GM19324 (cell line): ENCODE measurements around the gene CTBP2.

Experiments
- ATAC-seq: cut with Tn5 transposase; IDR thresholded peaks from one replicate; pipeline ENCODE4 v1.9.1; 2021; ENCODE audit warnings: mild to moderate bottlenecking, moderate library complexity; ENCODE audit not compliant: unreplicated experiment, low FRiP score

The CTBP2 gene

GRCh38 chr10:125129076-125129458 is 31.3 kb downstream of the CTBP2 start:
- no peak for ATAC-seq

GRCh38 chr10:125128397-125129075 is 31.8 kb downstream of the CTBP2 start:
- no peak for ATAC-seq

DNA sequence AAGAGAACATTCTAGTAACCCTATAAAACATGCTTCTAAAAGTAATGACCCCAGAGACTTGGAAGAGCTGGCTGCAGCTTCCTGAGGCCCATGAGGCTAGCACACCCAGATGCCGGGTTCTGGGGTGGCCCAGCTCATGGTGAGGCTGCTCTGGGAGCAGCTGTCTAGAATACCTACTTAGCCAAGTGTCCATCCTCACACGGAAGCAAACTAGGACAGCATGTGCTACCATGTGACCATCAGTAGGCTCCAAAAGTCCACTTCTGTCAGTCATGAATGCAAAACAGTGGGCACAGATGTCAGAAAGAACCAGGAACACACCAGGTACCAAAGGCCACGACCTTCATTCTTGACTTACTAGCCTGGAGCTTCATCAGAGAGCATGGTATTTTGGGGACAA is 32.4 kb downstream of the CTBP2 start:
- no peak for ATAC-seq

- ATAC-seq = no peak
Measured at GRCh38 chr10:125127110-125127509, 33.3 kb downstream of the CTBP2 start.

DNA sequence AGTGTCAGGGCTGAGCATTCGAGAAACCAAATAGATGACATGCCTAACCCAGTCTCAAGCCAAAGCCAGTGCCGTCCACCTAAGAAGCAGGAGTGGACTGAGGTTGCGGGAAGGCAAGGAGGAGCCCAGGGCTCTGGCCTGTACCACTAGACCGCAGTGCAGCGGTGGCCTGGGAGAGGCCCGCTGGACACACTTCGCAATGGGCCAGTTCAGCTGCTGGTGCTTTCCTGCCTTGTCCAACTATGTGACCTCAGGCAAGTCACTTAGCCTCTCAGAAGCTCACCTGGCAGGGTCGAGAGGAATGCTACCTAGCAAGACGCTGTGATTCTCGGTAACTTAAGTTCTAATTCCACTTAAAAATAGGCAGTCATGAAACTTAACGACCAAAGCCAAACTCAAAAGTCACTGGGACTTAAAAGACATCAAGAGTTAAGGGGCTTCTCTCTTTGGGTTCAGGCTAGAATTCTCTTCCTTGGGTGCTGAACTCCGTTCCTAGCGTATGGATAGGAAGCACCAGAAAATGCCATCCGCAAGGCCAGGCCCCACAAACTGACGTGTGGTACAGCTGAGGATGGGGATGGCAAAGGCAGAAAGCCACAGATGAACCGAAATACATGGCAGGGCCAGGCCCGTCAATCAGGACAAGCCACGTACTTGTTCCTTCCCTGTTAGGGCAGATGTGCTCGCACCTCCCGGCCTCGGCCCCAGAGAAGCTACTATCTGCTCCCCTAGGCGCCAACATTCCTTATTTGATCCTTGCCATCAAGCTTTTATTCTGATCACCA is 34.2 kb downstream of the CTBP2 start:
- no peak for ATAC-seq

DNA sequence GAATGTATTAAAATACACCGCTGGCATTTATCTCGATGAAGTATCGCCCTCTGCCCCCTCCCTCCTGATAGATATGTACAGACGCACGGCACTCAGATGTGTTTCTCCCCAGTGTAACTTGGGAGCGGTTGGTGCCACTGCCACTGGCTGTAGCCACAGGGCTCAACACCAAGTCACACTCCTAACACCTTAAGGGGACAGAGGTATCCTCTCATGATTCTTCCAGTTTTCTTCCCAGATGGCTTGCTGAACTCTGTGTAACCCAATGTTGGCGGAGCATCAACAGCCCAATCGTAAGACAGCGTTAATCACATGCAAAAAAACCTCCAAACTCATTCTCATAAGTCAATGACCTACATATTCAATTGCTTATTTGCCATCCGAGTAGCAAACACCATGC is 35.5 kb downstream of the CTBP2 start:
- no peak for ATAC-seq

GRCh38 chr10:125124115-125124487 is 36.3 kb downstream of the CTBP2 start:
- ATAC-seq = no peak

DNA sequence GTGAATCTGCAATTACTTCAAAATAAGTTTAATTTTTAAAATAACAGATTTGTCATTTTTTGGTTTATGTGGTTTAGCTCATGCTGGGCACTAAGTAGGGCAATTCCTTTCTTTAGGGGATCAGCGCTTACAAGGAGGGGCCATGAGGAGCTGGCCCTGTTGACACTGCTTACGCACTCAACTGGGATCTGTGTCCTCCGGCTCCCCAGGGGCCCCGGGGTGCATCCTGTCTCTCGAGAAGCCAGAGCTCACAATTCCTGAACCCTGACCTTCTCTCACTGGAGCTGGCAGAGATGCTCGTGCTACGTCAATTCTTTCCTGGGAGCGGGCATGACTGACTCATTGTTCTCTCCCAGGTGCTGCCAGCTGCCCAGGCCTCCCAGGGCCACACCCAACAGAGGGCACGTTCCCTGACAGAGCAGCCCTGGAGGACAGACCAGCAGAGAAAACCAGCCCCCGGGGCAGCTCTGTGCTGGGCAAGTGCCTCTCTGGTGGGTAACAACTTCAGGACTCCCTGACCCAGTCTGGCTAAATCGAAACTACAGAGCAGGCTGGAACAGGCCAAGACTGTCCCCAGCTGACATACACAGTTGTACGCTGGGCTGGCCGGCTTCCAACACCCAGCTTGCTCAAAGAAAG is 36.8 kb downstream of the CTBP2 start:
- ATAC-seq = no peak

DNA sequence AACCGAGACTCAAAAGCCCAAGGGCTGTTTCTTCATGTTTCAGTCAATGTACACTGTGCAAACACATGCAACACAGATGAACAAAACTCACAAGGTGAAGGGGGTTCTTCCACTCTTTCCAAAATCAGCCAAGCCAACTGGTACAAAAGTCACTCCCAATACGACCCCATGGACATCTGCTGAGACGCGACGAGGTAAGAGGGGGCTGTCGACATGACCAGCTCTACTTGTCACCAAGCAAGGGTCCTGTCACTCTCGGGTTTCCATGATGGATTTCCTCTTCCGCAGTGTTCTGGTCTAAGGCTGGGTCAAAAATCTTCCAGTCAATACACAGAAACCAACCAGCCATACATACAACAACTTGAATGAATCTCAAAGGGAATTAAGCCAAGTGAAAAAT is 37.8 kb downstream of the CTBP2 start:
- no peak for ATAC-seq

- no peak for ATAC-seq
Measured at GRCh38 chr10:125121003-125121402, 39.4 kb downstream of the CTBP2 start.

GRCh38 chr10:125120053-125120710 is 40.2 kb downstream of the CTBP2 start:
- ATAC-seq = no peak

- no peak for ATAC-seq
Measured at GRCh38 chr10:125118701-125119100, 41.7 kb downstream of the CTBP2 start.

DNA sequence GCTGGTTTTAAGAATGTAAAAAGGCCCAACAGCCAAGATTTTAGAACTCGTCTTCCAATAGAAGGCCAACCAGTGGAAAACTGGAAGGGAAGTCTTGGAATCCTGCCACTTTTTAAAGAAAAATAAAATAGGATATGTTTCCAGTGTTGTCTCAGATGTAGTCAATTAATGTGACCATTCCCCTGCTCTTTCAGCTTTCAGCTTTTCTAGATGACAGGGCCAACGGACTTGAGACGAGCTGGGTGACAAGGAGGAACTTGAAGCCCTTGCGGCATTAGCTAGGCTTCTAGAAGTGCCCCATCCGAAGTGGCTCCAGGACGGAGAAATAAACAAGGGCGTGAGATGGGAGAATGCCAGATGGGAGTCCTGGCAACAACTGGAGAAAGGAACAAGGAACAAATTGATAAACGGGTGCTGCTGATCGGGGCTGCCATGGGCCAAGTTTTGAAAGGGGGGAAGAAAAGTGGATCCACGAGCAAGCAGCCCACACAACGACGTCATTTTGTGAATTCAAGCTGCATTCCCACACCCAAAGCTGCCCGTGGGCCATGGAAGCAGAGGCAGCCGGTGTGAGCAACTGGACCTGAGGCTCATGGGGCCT is 42.3 kb downstream of the CTBP2 start:
- ATAC-seq = no peak

DNA sequence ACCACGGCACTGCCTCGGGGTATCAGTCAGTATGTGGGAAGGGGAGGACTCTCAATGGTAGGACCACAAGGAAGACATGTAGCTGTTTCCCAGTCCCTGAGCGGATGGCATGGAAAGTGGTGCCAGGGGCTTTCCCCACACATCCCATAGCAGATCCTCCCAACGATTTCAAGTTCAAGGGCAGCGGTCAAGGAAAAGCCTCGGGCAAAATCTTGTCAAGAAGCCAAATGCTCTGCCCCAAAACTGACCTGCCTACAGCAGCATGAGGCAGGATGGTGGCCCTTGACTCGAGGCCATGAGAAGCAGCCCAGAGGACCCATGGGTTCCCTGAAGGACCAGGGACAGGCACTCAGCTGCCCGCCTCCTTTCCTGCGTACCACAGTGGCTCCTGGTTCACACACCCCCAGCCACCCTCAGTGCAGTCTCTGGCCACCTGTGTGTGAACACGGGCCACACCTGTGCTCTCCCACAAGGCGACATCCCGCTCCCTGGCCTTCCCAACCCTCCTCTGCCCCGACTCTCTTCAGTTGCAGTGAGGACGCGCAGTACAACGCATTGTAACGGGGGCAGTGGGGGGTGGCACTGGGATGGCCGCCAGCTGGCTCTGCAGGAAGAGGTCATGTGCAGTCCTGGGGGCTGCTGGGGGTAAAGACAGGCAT is 43.6 kb downstream of the CTBP2 start:
- ATAC-seq = no peak

- ATAC-seq = no peak
Measured at GRCh38 chr10:125116041-125116649, 44.2 kb downstream of the CTBP2 start.

GRCh38 chr10:125115409-125115808 is 45.0 kb downstream of the CTBP2 start:
- ATAC-seq = no peak

GRCh38 chr10:125114761-125115391 is 45.5 kb downstream of the CTBP2 start:
- ATAC-seq = no peak

DNA sequence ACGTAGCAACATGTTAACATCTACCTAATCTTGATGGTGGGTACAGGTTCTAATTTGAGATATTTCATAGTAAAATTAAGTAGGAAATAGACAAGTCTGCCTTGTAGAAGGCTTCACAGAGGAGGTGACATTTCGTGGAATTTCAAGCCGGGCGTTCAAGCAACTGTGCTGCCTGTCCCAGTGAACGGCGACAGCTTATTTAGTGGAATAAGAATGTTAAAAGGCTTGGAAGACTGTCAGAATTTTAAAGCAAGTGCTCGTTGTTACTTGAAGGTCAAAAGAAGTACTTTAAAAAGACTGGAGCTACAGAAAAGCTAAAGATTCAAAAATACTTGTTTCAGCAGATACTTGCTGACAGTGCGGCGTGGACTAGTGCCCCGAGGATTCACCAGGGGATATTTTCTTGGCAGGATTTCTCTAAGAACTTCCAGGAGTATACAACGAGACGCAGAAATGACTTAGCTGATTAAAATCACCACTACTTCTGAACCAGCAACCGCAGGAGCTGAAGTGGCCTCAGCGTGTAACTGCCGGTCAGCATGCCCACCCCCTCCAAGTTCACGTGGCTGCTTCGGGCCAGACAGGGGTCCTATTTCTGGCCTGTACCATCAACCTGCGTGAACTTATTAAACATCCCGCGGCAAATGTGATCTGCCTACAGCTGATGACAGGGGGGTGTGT is 46.5 kb downstream of the CTBP2 start:
- ATAC-seq = no peak
